GM19239 (cell line): Measurements from ENCODE around the gene ERVW-1.
"Not testable (repeated sequence)": the region's sequence is repeated elsewhere in the genome, so short reads cannot be mapped to it uniquely, and the experiment has no call there.

Source experiments
- DNase-seq: peaks from one replicate; pipeline ENCODE4 v3.0.0; 2011; ENCODE audit warnings: low spot score; ENCODE audit not compliant: insufficient read length
- FAIRE-seq: peaks from 2 replicates; lab custom pipeline; 2011; peaks lifted over from hg19 to GRCh38; lab: Jason Lieb, UNC

Gene ERVW-1

GRCh38 chr7:92475851-92476590 is 1.7 kb downstream of the ERVW-1 start:
- FAIRE-seq, DNase-seq: not testable (repeated sequence)

GRCh38 chr7:92475261-92475770 is 2.4 kb downstream of the ERVW-1 start:
- not testable (repeated sequence) for DNase-seq, FAIRE-seq

- not testable (repeated sequence) for FAIRE-seq, DNase-seq
These were observed 3.8 kb downstream of the ERVW-1 start for GRCh38 chr7:92473989-92474388.

- not testable (repeated sequence) for FAIRE-seq, DNase-seq
These were observed 9.2 kb downstream of the ERVW-1 start for GRCh38 chr7:92468589-92468988.

GRCh38 chr7:92466682-92467081 is 11.1 kb downstream of the ERVW-1 start:
- FAIRE-seq = no peak
- no peak for DNase-seq

- no peak for DNase-seq
- no peak for FAIRE-seq
These were observed 13.2 kb downstream of the ERVW-1 start for GRCh38 chr7:92464515-92464914.

GRCh38 chr7:92462560-92462959 is 15.2 kb downstream of the ERVW-1 start:
- DNase-seq (no peak), FAIRE-seq (no peak)

- DNase-seq (peak; percentile 43), FAIRE-seq (peak; percentile 18)
These were observed 16.4 kb downstream of the ERVW-1 start for GRCh38 chr7:92461027-92462003.

- DNase-seq (no peak), FAIRE-seq (no peak)
These were observed 17.2 kb downstream of the ERVW-1 start for GRCh38 chr7:92460510-92460909.

GRCh38 chr7:92460109-92460508 is 17.6 kb downstream of the ERVW-1 start:
- FAIRE-seq (no peak), DNase-seq (no peak)

GRCh38 chr7:92456236-92456635 is 21.5 kb downstream of the ERVW-1 start:
- DNase-seq (no peak), FAIRE-seq (no peak)

GRCh38 chr7:92451645-92452044 is 26.1 kb downstream of the ERVW-1 start:
- DNase-seq (no peak), FAIRE-seq (no peak)

GRCh38 chr7:92448205-92448747 is 29.5 kb downstream of the ERVW-1 start:
- peak; percentile 30 for DNase-seq
- FAIRE-seq = peak; percentile 84

- DNase-seq (peak; percentile 82), FAIRE-seq (peak; percentile 18)
These were observed 30.2 kb downstream of the ERVW-1 start, which contains the start of gene GATAD1 for GRCh38 chr7:92447345-92448204. Gene GATAD1 (plus strand): TSS chr7:92447482. CDS start chr7:92447730, 248 bp downstream.

GRCh38 chr7:92446869-92447344 is 30.8 kb downstream of the ERVW-1 start:
- peak; percentile 95 for FAIRE-seq
- no peak for DNase-seq

- FAIRE-seq, DNase-seq: not testable (repeated sequence)
These were observed 35.0 kb downstream of the ERVW-1 start for GRCh38 chr7:92442720-92443119.

- FAIRE-seq (no peak), DNase-seq (no peak)
These were observed 39.7 kb downstream of the ERVW-1 start for GRCh38 chr7:92437956-92438491.

- DNase-seq (no peak), FAIRE-seq (no peak)
These were observed 40.9 kb downstream of the ERVW-1 start for GRCh38 chr7:92436612-92437445.
